DMS53 treated with DMSO at 0.1 percent for 48 hours (cell line): ENCODE measurements around the gene DPH1.
"Not testable (repeated sequence)": the region's sequence is repeated elsewhere in the genome, so short reads cannot be mapped to it uniquely, and the experiment has no call there.

Experiments
- DNase-seq: peaks from one replicate; lab custom pipeline; 2025; ENCODE audit not compliant: unreplicated experiment; lab: John Stamatoyannopoulos, UW

DPH1 gene

GRCh38 chr17:2029911-2030778 lies at the start of gene DPH1:
DPH1 (plus strand) TSS chr17:2030153; CDS start chr17:2030170, 17 bp downstream.
- peak; percentile 55 for DNase-seq

GRCh38 chr17:1980665-1981250 lies 49.2 kb upstream of the DPH1 start:
- DNase-seq, result no peak

- DNase-seq, result not testable (repeated sequence)
These were observed 47.1 kb upstream of the DPH1 start for GRCh38 chr17:1982793-1983366.

- no peak for DNase-seq
These were observed 44.9 kb upstream of the DPH1 start for GRCh38 chr17:1985093-1985492.

- no peak for DNase-seq
These were observed 44.3 kb upstream of the DPH1 start for GRCh38 chr17:1985686-1986085.

- no peak for DNase-seq
These were observed 43.0 kb upstream of the DPH1 start for GRCh38 chr17:1986783-1987451.

GRCh38 chr17:1989135-1989534 lies 40.8 kb upstream of the DPH1 start:
- no peak for DNase-seq

- DNase-seq, result no peak
These were observed 37.4 kb upstream of the DPH1 start for GRCh38 chr17:1992541-1992940.

- DNase-seq, result no peak
These were observed 35.2 kb upstream of the DPH1 start for GRCh38 chr17:1994707-1995106.

- DNase-seq, result no peak
These were observed 34.5 kb upstream of the DPH1 start for GRCh38 chr17:1995321-1995892.

GRCh38 chr17:1995907-1996799 lies 33.8 kb upstream of the DPH1 start:
- DNase-seq, result no peak

GRCh38 chr17:1996800-1997288 lies 33.1 kb upstream of the DPH1 start:
- DNase-seq, result no peak

GRCh38 chr17:1997289-1997926 lies 32.5 kb upstream of the DPH1 start:
- DNase-seq, result no peak

GRCh38 chr17:1997927-1998742 lies 31.8 kb upstream of the DPH1 start:
- peak; percentile 48 for DNase-seq

- DNase-seq, result peak; percentile 77
These were observed 30.2 kb upstream of the DPH1 start for GRCh38 chr17:1999557-2000251.

- DNase-seq, result no peak
These were observed 27.1 kb upstream of the DPH1 start for GRCh38 chr17:2002767-2003329.

- no peak for DNase-seq
These were observed 26.4 kb upstream of the DPH1 start for GRCh38 chr17:2003525-2003924.

GRCh38 chr17:2004435-2004952 lies 25.5 kb upstream of the DPH1 start:
- no peak for DNase-seq
